SK-N-MC (cell line): ENCODE data around the gene GGNBP2.

Experiments
- DNase-seq: peaks from one replicate; pipeline ENCODE4 v3.0.0-alpha.2; 2011; ENCODE audit warnings: low read depth, low spot score
- H3K27ac ChIP-seq: fragments of 200-600 bp; sonication (generic); 2 replicates; pipeline ENCODE4 v1.5.1; 2016; ENCODE audit warnings: mixed run types
- H3K36me3 ChIP-seq: fragments of 200-600 bp; sonication (generic); 2 replicates; pipeline ENCODE4 v1.6.1; 2017; ENCODE audit warnings: antibody characterized with exemption, low read length, mixed read lengths; ENCODE audit not compliant: insufficient read depth
- H3K4me3 ChIP-seq: fragments of 200-600 bp; sonication (generic); 2 replicates; pipeline ENCODE4 v1.5.1; 2016
- H3K9ac ChIP-seq: fragments of 200-600 bp; sonication (generic); 2 replicates; pipeline ENCODE4 v1.8.0; 2017; ENCODE audit warnings: mixed run types, mixed read lengths; ENCODE audit not compliant: insufficient read length
- H3K9me3 ChIP-seq: fragments of 200-600 bp; sonication (generic); 2 replicates; pipeline ENCODE4 v1.6.1; 2017; ENCODE audit warnings: low read depth, mild to moderate bottlenecking, antibody characterized with exemption, low read length, moderate library complexity, mixed read lengths
- EZH2 ChIP-seq: fragments of 200-600 bp; sonication (generic); IDR thresholded peaks from one replicate; pipeline ENCODE4 v1.6.1; 2017; ENCODE audit warnings: antibody characterized with exemption
- FOXP2 ChIP-seq: optimal IDR thresholded peaks from 2 replicates; pipeline ENCODE3; 2011; ENCODE audit warnings: mild to moderate bottlenecking, moderate library complexity; ENCODE audit not compliant: insufficient read depth; ENCODE audit errors: extremely low read length, control extremely low read depth
- POLR2AphosphoS5 ChIP-seq: IDR thresholded peaks from 2 replicates; pipeline ENCODE4 v1.6.1; 2012; ENCODE audit warnings: mild to moderate bottlenecking, low read depth, low read length, borderline replicate concordance

The GGNBP2 gene

DNA sequence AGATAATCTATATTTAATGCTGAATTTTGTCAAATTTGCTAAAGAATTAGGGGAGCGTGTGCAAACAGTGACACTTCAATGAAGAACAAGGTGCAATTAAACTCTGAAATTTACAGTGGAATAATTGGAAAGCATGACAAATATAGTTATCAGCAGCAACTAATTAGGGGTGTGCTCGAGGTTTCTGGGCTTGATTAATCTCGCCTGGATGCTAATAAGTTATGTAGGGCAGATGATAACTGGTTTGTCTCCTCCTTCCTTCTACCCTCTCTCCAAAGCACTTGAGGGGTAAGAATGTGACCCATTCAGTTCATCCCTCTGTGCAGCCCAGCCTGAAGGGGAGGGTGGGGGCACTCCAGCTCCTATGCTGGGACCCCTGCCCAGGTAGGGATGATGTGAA, 78.6 kb downstream of the GGNBP2 start:
- Histone ChIP-seq H3K27ac (no peak overlapping the region), H3K9ac (no peak overlapping the region), H3K36me3 (no peaks in the 10 kb centered on the region), H3K4me3 (no peak overlapping the region), H3K9me3 (no peaks in the 10 kb centered on the region)
- no peak for DNase-seq
- TF ChIP-seq EZH2 (no peak), FOXP2 (no peak), POLR2AphosphoS5 (no peak)

DNA sequence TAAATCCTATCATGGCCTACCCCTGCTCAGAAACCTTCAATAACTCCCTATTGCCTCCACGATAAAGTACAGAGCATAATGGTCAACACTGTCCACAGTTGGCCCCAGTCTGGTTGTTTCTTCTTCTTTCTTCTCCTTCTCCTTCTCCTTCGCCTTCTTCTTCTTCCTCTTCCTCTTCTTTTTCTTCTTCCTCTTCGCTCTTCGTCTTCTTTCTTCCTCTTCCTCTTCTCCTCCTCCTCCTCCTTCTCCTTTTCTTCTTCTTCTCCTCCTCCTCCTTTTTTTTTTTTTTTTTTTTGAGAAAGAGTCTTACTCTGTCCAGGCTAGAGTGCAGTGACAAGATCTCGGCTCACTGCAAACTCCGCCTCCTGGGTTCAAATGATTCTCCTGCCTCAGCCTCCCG, 80.5 kb downstream of the GGNBP2 start:
- Histone ChIP-seq H3K9ac (no peak overlapping the region), H3K36me3 (no peaks in the 10 kb centered on the region)
- TF ChIP-seq EZH2: no peak
- no peak for TF ChIP-seq POLR2AphosphoS5
- TF ChIP-seq FOXP2: no peak

DNA sequence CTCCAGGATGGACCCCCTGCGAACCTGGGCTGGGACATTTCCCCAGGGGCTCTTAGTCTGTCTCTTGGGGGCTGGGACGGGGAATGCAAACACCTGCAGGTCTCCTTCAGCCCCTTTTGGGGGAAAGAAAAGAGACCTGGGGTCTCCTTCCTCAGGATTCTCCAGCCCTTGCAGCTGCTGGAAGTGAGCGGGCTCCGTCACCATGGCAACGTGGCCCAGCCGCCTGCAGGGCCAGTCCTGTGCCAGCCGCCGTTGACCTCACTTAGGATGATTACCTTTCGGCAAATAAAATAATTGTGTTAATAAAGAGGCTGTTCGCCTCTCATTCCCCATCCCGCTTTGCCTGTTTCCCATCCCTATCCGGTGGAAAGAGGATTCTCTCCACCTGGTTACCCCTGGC, 82.4 kb downstream of the GGNBP2 start:
- no peaks in the 10 kb centered on the region for H3K36me3 ChIP-seq
- no peaks in the 10 kb centered on the region for H3K9me3 ChIP-seq
- H3K4me3 ChIP-seq: no peak overlapping the region
- DNase-seq: no peak
- TF ChIP-seq FOXP2 (no peak), POLR2AphosphoS5 (no peak), EZH2 (no peak)
- no peak overlapping the region for H3K27ac ChIP-seq
- H3K9ac ChIP-seq: no peak overlapping the region

More for the DNA sequence above, 80.5 kb downstream of the GGNBP2 start:
- H3K9me3 ChIP-seq: no peaks in the 10 kb centered on the region
- no peak overlapping the region for H3K27ac ChIP-seq
- no peak overlapping the region for H3K4me3 ChIP-seq
- no peak for DNase-seq

DNA sequence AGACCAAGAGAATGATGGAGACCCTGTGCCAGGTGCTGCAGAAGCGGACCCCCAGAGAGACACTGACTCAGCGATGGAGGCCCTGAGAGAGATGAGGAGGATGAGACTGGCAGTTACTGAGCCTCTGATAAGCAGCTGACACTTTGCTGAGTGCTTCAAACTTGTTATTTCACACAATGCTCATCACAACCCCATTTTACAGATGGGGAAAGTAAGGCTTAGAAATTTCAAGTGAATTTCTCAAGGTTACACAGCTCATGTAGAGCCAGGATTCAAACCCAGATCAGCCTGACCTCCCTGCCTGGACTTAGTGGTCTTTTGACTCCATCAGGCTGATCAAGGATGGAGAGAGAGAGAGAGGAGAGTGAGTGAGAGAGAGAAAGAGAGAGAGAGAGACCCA, 83.9 kb downstream of the GGNBP2 start:
- Histone ChIP-seq H3K36me3 (no peaks in the 10 kb centered on the region), H3K9me3 (no peaks in the 10 kb centered on the region), H3K9ac (no peak overlapping the region), H3K4me3 (no peak overlapping the region), H3K27ac (no peak overlapping the region)
- TF ChIP-seq EZH2 (no peak), FOXP2 (no peak), POLR2AphosphoS5 (no peak)
- no peak for DNase-seq

DNA sequence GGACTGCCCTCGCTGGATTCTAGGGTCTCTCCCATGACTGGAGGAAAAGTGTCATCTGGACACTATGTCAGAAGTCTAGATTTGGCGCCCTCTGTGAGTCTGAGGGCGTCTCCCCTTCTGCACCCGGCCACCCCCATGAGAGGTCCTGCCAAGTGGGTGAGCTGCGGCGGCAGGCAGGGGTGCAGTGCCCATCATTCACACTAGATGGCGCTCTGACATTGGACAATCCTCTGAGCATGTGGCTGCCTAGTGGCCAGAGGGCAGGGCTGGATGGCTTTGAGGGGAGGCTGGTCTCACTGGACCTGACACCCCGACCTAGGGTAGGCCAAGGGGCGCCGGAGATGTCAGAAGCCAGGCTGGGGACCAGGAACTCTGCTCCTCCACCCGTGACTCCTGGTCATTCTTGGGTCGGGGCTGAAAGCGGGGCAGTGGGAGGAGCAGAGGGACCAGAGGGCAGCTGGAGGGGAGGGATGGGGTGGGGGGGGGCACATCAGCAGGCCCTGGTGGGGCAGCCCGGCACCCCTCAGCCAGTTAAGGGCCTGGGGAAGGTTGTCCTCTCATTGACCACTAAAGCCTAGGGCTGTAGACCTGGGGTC, 84.6 kb downstream of the GGNBP2 start:
- H3K4me3 ChIP-seq: no peak overlapping the region
- no peak overlapping the region for H3K9ac ChIP-seq
- no peak overlapping the region for H3K27ac ChIP-seq
- no peaks in the 10 kb centered on the region for H3K9me3 ChIP-seq
- no peaks in the 10 kb centered on the region for H3K36me3 ChIP-seq
- no peak for DNase-seq
- TF ChIP-seq POLR2AphosphoS5: no peak
- no peak for TF ChIP-seq EZH2
- TF ChIP-seq FOXP2: no peak

DNA sequence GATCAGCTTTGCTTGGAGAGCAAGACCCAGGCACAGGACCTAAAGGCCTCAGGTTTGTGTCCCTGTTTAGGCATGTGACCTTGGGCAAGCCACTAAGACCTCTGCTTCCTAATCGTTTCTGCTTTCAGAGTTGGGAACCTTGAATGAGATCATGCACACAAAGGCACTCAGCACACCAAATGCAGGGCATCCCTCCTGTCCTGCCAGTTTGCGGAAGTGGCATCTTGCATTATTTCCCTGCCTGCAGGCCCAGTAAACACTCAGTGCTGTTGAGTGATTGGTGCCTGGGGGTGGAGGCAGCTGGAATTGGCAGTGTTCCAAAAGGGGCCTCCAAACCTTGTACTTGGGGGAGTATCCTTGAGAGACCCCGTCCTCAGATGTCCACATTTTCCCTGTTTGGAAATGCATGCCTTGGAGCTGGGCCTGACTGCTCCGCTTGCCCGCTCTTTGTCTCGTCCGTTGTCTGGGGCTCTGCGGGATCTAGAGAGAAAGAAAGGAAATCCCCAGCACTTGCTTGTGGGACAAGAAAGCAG, 85.3 kb downstream of the GGNBP2 start:
- Histone ChIP-seq H3K9me3 (no peaks in the 10 kb centered on the region), H3K27ac (no peak overlapping the region), H3K9ac (no peak overlapping the region), H3K4me3 (no peak overlapping the region), H3K36me3 (no peaks in the 10 kb centered on the region)
- no peak for TF ChIP-seq EZH2
- no peak for DNase-seq

GRCh38 chr17:36631022-36631421, 86.3 kb downstream of the GGNBP2 start:
- DNase-seq: no peak
- Histone ChIP-seq H3K27ac (no peak overlapping the region), H3K36me3 (no peaks in the 10 kb centered on the region), H3K9me3 (no peaks in the 10 kb centered on the region), H3K9ac (no peak overlapping the region), H3K4me3 (no peak overlapping the region)
- TF ChIP-seq POLR2AphosphoS5 (no peak), EZH2 (no peak), FOXP2 (no peak)

DNA sequence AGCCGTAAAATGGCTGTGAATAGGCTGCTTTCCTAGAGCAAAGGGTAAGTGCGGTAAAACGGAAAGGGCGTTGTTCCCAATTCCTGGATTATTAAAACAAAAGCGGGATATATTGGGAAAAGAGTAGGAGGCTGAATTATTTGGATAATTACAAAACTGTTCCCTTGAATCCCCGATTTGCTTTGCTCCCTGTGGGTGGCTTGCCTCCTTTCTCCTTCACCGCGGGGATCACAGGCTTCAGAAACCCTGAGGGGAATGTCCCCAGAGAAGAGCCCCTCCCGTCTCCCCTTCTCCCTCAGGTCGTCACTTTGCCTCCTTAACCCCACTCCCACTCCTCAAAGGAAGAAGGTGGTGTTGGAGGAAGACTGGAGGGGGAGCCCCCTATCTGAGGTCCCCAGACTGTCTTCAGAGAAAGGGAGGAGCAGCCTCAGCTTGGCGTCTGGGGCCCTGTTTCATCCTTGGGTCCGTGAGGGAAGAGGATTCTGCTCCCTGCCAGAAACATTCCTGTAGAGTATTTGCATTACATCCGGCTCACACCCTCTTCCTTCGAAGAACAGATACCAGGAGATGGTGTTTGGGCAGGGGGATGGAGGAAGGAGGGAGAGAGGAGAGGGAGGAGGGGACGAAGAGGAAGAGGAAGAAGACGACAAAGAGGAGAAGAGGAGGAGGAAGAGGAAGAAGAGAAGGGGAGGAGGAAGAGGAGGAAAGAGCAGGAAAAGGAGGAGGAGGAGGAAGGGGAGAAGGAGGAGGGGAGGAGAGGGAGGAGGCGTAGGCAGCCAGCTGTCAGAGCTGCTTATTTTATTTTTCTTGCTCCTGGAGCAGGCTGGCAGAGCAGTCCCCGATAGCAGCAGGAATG, 88.4 kb downstream of the GGNBP2 start:
- no peak overlapping the region for H3K9ac ChIP-seq
- no peak overlapping the region for H3K27ac ChIP-seq
- no peak overlapping the region; the same call in 1 of the 2 replicates for H3K4me3 ChIP-seq
- no peak for DNase-seq
- H3K36me3 ChIP-seq: no peaks in the 10 kb centered on the region
- TF ChIP-seq FOXP2 (no peak), POLR2AphosphoS5 (no peak), EZH2 (no peak)
- H3K9me3 ChIP-seq: no peaks in the 10 kb centered on the region
